NB4 (cell line): ENCODE measurements around the gene CDK18.

Experiments used
- POLR2A ChIP-seq: IDR thresholded peaks from 2 replicates; pipeline ENCODE4 v1.6.1; 2011; ENCODE audit warnings: mild to moderate bottlenecking; ENCODE audit not compliant: insufficient read length; ENCODE audit errors: extremely low read depth
- TF ChIP-seq, protein P1 (sequence below): IDR thresholded peaks from one replicate; pipeline ENCODE4 v1.5.1; 2012; ENCODE audit warnings: low read depth, low read length
- TF ChIP-seq, protein P2 (sequence below): IDR thresholded peaks from 2 replicates; pipeline ENCODE4 v1.6.1; 2011; ENCODE audit warnings: low read depth, low read length

DNA sequence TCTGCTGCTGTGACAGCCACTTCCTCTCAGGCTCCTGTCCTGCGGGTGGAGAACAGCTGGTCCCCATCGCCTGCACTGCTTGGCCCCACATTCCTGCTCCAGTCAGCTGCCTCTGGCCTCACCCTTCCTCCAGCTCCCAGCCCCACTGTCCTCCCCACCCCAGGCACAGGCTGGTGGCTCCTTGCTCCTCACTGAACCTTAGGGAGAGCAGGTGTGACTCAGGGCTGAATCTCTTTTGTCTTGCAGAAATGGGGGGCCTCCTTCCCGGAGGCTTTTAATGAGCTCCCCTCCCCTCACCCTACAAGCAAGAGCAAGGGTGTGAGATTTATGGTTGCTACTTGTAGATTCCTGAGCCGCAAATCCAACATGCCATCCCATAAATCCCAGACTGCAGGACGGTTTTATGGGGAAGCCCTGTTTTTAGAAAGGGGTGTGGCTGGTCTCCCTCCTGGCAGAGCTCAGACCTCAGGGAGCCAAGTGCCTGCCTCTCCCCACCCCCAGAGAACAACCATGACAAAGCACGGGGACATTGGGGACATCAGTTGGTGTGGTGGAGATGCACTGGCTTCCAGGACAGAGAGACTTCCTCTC, 15.2 kb downstream of the CDK18 start:
- TF ChIP-seq, protein P1, sequence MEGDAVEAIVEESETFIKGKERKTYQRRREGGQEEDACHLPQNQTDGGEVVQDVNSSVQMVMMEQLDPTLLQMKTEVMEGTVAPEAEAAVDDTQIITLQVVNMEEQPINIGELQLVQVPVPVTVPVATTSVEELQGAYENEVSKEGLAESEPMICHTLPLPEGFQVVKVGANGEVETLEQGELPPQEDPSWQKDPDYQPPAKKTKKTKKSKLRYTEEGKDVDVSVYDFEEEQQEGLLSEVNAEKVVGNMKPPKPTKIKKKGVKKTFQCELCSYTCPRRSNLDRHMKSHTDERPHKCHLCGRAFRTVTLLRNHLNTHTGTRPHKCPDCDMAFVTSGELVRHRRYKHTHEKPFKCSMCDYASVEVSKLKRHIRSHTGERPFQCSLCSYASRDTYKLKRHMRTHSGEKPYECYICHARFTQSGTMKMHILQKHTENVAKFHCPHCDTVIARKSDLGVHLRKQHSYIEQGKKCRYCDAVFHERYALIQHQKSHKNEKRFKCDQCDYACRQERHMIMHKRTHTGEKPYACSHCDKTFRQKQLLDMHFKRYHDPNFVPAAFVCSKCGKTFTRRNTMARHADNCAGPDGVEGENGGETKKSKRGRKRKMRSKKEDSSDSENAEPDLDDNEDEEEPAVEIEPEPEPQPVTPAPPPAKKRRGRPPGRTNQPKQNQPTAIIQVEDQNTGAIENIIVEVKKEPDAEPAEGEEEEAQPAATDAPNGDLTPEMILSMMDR: no peak
- TF ChIP-seq POLR2A: no peak
- TF ChIP-seq, protein P2, sequence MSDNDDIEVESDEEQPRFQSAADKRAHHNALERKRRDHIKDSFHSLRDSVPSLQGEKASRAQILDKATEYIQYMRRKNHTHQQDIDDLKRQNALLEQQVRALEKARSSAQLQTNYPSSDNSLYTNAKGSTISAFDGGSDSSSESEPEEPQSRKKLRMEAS: no peak
